Gastroesophageal sphincter (tissue), 4 donors: Measurements from ENCODE around the gene NR6A1. TPM values are rescaled to one million over a fixed set of nuclear protein-coding genes. Genes with fewer than 3 reads are reported as not detected.

Experiments used
- ATAC-seq: fragments of 150-250 bp; one replicate; pipeline ENCODE4 v1.9.1; 2016; ENCODE audit warnings: mild to moderate bottlenecking, moderate library complexity
- H3K27ac ChIP-seq, 4 donors: fragments of 200-600 bp; sonication (generic) in 3 of 4; 1 replicate in 3 of 4; 2 replicates in 1 of 4; pipeline ENCODE4 v1.5.1; 2016 to 2019
- H3K27me3 ChIP-seq: fragments of 200-600 bp; sonication (generic); one replicate; pipeline ENCODE4 v1.5.1; 2019
- H3K36me3 ChIP-seq, 2 donors: fragments of 200-600 bp; sonication (generic); one replicate each; pipeline ENCODE4 v1.5.1; 2019; ENCODE audit warnings: control low read depth in 1 of 2
- H3K4me1 ChIP-seq, 3 donors: fragments of 200-600 bp; sonication (generic); 1 replicate in 2 of 3; 2 replicates in 1 of 3; pipeline ENCODE4 v1.5.1; 2016 to 2019; ENCODE audit warnings: control low read depth in 2 of 3
- H3K4me3 ChIP-seq, 2 donors: fragments of 200-600 bp; sonication (generic); one replicate each; pipeline ENCODE4 v1.5.1; 2019; ENCODE audit warnings: mild to moderate bottlenecking in 1 of 2, moderate library complexity in 1 of 2
- H3K9me3 ChIP-seq, 3 donors: fragments of 200-600 bp; sonication (generic); one replicate each; pipeline ENCODE4 v1.5.1; 2017 to 2019; ENCODE audit warnings: control low read depth in 2 of 3
- CTCF ChIP-seq, 4 experiments: fragments of 200-600 bp in 2 of 4; fragments of 450-650 bp in 2 of 4; sonication (generic) in 1 of 4; IDR thresholded peaks; one replicate each; pipeline ENCODE4 v1.5.1; 2017 to 2019; ENCODE audit warnings: antibody characterized with exemption in 4 of 4, mild to moderate bottlenecking in 2 of 4, moderate library complexity in 2 of 4
- EP300 ChIP-seq: sonication (generic); formaldehyde crosslinking; IDR thresholded peaks from one replicate; pipeline ENCODE4 v1.6.1; 2017; ENCODE audit warnings: antibody characterized with exemption, mild to moderate bottlenecking
- POLR2A ChIP-seq, 2 donors: fragments of 450-650 bp; IDR thresholded peaks; one replicate each; pipeline ENCODE4 v1.6.1; 2017; ENCODE audit warnings: antibody characterized with exemption in 2 of 2, mild to moderate bottlenecking in 2 of 2, moderate library complexity in 1 of 2
- POLR2AphosphoS5 ChIP-seq: sonication (generic); formaldehyde crosslinking; IDR thresholded peaks from one replicate; pipeline ENCODE4 v1.6.1; 2017; ENCODE audit warnings: antibody characterized with exemption
- WGBS, 2 donors: methylation state at CpG; one replicate each; pipeline ENCODE4 v1.1.5; 2018; ENCODE audit warnings: low coverage in 1 of 2; 5-methylcytosine and 5-hydroxymethylcytosine counted together
- total RNA-seq, 4 donors: library from RNA; depleted of rRNA; stranded (reverse); fragments of >200 nt; gene quantifications; one replicate each; pipeline ENCODE4 v1.1.0, GENCODE V29; 2016

Gene NR6A1
- total RNA-seq, 4 donors from 2014 or later: 0.16 to 4.4 (median 0.62) TPM

GRCh38 chr9:124764774-124765438 lies 6.2 kb downstream of the NR6A1 start:
- no peaks in the 10 kb centered on the region for H3K9me3 ChIP-seq
- H3K36me3 ChIP-seq: no peaks in the 10 kb centered on the region
- H3K4me1 ChIP-seq: peaks cover 0 to 7% (median 0%) of the 10 kb centered on the region in 3 donors
- TF ChIP-seq POLR2AphosphoS5 (no peak), EP300 (no peak), CTCF (IDR thresholded peaks at IDR 0.05) (peak in 2 of 4 experiments; percentile 5 to 22)
- no peak for ATAC-seq
- no peak overlapping the region for H3K27ac ChIP-seq
- H3K4me3 ChIP-seq: no peak overlapping the region
- 76 to 79% methylated on average over 6 of the region's 6 CpGs for WGBS, 2 donors
- peaks cover 98% of the 10 kb centered on the region for H3K27me3 ChIP-seq

GRCh38 chr9:124762633-124763032 lies 8.5 kb downstream of the NR6A1 start:
- 73 to 76% methylated on average over 3 of the region's 3 CpGs for WGBS, 2 donors
- H3K9me3 ChIP-seq: no peaks in the 10 kb centered on the region
- H3K36me3 ChIP-seq: no peaks in the 10 kb centered on the region
- H3K4me3 ChIP-seq: no peak overlapping the region
- no peak for ATAC-seq
- H3K4me1 ChIP-seq: peaks cover 0 to 4% (median 0%) of the 10 kb centered on the region in 3 donors
- H3K27ac ChIP-seq: no peak overlapping the region
- TF ChIP-seq EP300: no peak
- no peak for TF ChIP-seq CTCF (IDR thresholded peaks at IDR 0.05)
- no peak for TF ChIP-seq POLR2A (IDR thresholded peaks at IDR 0.05)
- TF ChIP-seq POLR2AphosphoS5: no peak
- H3K27me3 ChIP-seq: peaks cover 98% of the 10 kb centered on the region

DNA sequence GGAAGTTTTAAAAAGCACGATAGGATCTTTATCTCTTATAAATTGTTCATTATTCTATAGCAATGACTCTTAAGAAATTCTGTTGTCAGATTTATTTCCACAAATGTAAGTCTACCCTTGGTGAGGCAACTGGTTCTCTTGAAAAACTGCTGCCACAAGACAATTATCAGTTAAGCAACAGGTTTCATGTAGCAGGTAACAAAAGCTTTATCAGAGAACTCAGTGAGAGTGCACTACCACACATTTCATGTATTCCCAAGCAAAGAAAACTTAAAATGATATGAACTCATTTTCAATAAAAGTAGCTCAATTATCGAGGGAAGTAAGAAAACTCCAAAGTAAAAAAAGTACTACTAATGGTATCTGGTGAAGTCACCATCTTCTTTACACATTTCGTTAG lies 9.4 kb downstream of the NR6A1 start:
- TF ChIP-seq POLR2A (IDR thresholded peaks at IDR 0.05) (no peak), CTCF (IDR thresholded peaks at IDR 0.05) (no peak), POLR2AphosphoS5 (no peak), EP300 (no peak)
- H3K27ac ChIP-seq: no peak overlapping the region
- 75 to 86% methylated on average over 3 of the region's 3 CpGs for WGBS, 2 donors
- no peak overlapping the region for H3K4me3 ChIP-seq
- no peaks in the 10 kb centered on the region for H3K36me3 ChIP-seq
- H3K4me1 ChIP-seq: peaks cover 0 to 4% (median 0%) of the 10 kb centered on the region in 3 donors
- peaks cover 98% of the 10 kb centered on the region for H3K27me3 ChIP-seq
- ATAC-seq: no peak
- no peaks in the 10 kb centered on the region for H3K9me3 ChIP-seq

DNA sequence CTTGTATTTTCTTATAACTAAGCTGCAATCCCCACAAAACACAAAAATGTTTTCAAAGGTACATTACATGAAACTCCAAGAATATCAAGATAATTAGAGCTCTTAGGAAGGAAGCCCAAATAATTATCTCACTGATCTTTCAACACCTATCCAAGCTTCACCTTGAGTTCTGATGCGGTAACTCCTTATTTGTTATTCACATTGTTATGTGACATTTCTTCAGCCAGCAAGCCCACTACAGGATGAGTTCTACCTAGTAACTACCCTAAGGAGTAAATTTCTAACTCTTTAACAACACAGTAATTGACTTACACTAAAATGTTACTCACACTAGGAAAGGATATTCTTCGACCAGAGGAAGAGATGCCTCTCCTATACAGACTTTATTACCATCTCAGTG lies 9.9 kb downstream of the NR6A1 start:
- no peak overlapping the region for H3K4me3 ChIP-seq
- no peak overlapping the region for H3K27ac ChIP-seq
- WGBS, 2 donors: 68 to 90% methylated on average over 2 of the region's 2 CpGs
- no peaks in the 10 kb centered on the region for H3K9me3 ChIP-seq
- no peaks in the 10 kb centered on the region for H3K36me3 ChIP-seq
- peaks cover 98% of the 10 kb centered on the region for H3K27me3 ChIP-seq
- TF ChIP-seq POLR2A (IDR thresholded peaks at IDR 0.05) (no peak), POLR2AphosphoS5 (no peak), EP300 (no peak), CTCF (IDR thresholded peaks at IDR 0.05) (no peak)
- ATAC-seq: no peak
- peaks cover 0 to 4% (median 0%) of the 10 kb centered on the region in 3 donors for H3K4me1 ChIP-seq

GRCh38 chr9:124760719-124761118 lies 10.4 kb downstream of the NR6A1 start:
- Histone ChIP-seq H3K36me3 (no peaks in the 10 kb centered on the region), H3K4me1 (peaks cover 0 to 4% (median 0%) of the 10 kb centered on the region in 3 donors), H3K4me3 (no peak overlapping the region), H3K9me3 (no peaks in the 10 kb centered on the region), H3K27ac (no peak overlapping the region), H3K27me3 (peaks cover 98% of the 10 kb centered on the region)
- no peak for TF ChIP-seq CTCF (IDR thresholded peaks at IDR 0.05)
- TF ChIP-seq POLR2A (IDR thresholded peaks at IDR 0.05): no peak
- ATAC-seq: no peak
- WGBS, 2 donors: 97 to 100% methylated on average over 1 to 2 of the region's 2 CpGs
